ENCODE data around the gene ATP2C2. TPM values are rescaled to one million over a fixed set of nuclear protein-coding genes. Genes with fewer than 3 reads are reported as not detected.

ATP2C2 gene
- total RNA-seq, 1 experiment from 2014 or later = 0.67 TPM

DNA sequence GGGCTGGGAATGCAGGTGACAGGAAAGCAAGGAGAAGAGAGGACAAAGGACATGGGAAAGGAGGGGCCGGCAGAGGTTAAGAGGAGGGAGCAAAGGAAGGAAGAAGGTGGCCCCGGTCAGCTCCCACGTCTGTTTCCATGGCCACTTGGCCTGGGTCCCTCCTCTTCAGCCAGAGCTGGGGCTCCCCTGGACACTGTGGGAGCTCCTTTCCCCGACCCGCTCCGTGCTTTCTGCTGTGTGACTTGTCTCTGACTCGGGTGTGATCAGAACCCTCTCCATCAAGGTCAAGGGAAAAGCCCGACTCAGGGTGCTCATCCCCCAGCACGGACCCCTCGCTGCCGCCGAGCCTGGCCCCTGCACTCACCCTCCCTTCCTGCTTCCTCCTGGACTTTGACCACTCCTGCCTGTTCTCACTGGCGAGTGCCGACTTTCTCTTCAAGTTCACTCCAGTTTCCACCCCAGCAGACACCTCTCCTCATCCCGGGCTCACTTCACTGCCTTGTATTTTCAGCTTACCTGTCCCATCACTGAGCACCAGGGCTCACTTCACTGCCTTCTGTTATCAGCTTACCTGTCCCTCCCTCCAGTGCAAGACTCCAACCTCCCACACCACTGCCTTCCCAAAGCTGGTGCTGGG lies 74.9 kb downstream of the ATP2C2 start:
- H3K9me3 ChIP-seq (ENCODE audit: control insufficient read depth, insufficient read depth, low read depth, low read length) = no peaks in the 10 kb centered on the region
- no peak overlapping the region for H3K4me3 ChIP-seq (ENCODE audit: low read depth in 2 of 2, low read length in 2 of 2)
- no TSS peak for BruUV-seq (replicated peaks)
- ATAC-seq = no peak
- in situ Hi-C loops (cut with HindIII; ENCODE audit: low pct_unique_long_range_greater_than_20kb, low sequenced_read_pairs) (no loop called here), intact Hi-C loops (cut with micrococcal nuclease; ENCODE audit: unreplicated experiment) (no loop called here)
- no peak for DNase-seq (ENCODE audit: low read depth, low spot score)
- H3K27ac ChIP-seq (ENCODE audit: low read length) = no peak overlapping the region
- no peaks in the 10 kb centered on the region for H3K27me3 ChIP-seq (ENCODE audit: control insufficient read depth, insufficient read depth, low read length)
- H3K4me1 ChIP-seq (ENCODE audit: control insufficient read depth, insufficient read depth, low read length) = no peaks in the 10 kb centered on the region
- TF ChIP-seq, protein P1, sequence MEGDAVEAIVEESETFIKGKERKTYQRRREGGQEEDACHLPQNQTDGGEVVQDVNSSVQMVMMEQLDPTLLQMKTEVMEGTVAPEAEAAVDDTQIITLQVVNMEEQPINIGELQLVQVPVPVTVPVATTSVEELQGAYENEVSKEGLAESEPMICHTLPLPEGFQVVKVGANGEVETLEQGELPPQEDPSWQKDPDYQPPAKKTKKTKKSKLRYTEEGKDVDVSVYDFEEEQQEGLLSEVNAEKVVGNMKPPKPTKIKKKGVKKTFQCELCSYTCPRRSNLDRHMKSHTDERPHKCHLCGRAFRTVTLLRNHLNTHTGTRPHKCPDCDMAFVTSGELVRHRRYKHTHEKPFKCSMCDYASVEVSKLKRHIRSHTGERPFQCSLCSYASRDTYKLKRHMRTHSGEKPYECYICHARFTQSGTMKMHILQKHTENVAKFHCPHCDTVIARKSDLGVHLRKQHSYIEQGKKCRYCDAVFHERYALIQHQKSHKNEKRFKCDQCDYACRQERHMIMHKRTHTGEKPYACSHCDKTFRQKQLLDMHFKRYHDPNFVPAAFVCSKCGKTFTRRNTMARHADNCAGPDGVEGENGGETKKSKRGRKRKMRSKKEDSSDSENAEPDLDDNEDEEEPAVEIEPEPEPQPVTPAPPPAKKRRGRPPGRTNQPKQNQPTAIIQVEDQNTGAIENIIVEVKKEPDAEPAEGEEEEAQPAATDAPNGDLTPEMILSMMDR (IDR thresholded peaks at IDR 0.05) = no peak
- no peak for TF ChIP-seq SIN3A (IDR thresholded peaks at IDR 0.05; ENCODE audit: borderline replicate concordance, insufficient read depth, low read depth, low read length)
- TF ChIP-seq POLR2AphosphoS5 (IDR thresholded peaks at IDR 0.05; ENCODE audit: low read depth, low read length) = no peak
- TF ChIP-seq, protein P2, sequence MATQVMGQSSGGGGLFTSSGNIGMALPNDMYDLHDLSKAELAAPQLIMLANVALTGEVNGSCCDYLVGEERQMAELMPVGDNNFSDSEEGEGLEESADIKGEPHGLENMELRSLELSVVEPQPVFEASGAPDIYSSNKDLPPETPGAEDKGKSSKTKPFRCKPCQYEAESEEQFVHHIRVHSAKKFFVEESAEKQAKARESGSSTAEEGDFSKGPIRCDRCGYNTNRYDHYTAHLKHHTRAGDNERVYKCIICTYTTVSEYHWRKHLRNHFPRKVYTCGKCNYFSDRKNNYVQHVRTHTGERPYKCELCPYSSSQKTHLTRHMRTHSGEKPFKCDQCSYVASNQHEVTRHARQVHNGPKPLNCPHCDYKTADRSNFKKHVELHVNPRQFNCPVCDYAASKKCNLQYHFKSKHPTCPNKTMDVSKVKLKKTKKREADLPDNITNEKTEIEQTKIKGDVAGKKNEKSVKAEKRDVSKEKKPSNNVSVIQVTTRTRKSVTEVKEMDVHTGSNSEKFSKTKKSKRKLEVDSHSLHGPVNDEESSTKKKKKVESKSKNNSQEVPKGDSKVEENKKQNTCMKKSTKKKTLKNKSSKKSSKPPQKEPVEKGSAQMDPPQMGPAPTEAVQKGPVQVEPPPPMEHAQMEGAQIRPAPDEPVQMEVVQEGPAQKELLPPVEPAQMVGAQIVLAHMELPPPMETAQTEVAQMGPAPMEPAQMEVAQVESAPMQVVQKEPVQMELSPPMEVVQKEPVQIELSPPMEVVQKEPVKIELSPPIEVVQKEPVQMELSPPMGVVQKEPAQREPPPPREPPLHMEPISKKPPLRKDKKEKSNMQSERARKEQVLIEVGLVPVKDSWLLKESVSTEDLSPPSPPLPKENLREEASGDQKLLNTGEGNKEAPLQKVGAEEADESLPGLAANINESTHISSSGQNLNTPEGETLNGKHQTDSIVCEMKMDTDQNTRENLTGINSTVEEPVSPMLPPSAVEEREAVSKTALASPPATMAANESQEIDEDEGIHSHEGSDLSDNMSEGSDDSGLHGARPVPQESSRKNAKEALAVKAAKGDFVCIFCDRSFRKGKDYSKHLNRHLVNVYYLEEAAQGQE (IDR thresholded peaks at IDR 0.05; ENCODE audit: insufficient read depth in 1 of 2, low read depth in 2 of 2, low read length in 1 of 2) = no peak
- TF ChIP-seq TCF7L2 (IDR thresholded peaks at IDR 0.05; ENCODE audit: low read depth, low read length) = no peak
- CTCF ChIA-PET = no interaction called here
- POLR2A ChIA-PET = no interaction called here
- H3K36me3 ChIP-seq (ENCODE audit: control insufficient read depth, insufficient read depth, low read length) = no peaks in the 10 kb centered on the region

DNA sequence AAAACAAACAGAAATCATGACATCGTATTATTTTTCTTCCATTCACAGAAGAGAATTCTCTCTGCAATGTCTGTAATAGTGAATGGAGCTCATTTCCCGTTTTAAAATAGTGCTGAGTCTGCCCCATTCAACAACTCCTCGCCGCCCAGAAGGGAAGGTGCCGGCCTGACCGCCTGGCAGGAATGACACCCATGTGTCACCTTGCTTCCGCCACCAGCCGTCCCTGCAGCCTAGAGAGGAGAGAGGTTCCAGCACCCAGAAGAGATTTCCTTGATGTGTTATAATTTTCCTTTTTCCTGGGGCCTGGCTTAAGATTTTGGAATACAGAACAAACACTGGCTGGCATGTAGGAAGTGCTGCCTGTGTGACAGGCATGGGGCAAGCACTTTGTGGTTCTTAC lies 76.1 kb downstream of the ATP2C2 start:
- H3K27me3 ChIP-seq (ENCODE audit: control insufficient read depth, insufficient read depth, low read length) = no peaks in the 10 kb centered on the region
- H3K36me3 ChIP-seq (ENCODE audit: control insufficient read depth, insufficient read depth, low read length) = no peaks in the 10 kb centered on the region
- POLR2A ChIA-PET = no interaction called here
- H3K4me1 ChIP-seq (ENCODE audit: control insufficient read depth, insufficient read depth, low read length) = no peaks in the 10 kb centered on the region
- CTCF ChIA-PET = no interaction called here
- no peaks in the 10 kb centered on the region for H3K9me3 ChIP-seq (ENCODE audit: control insufficient read depth, insufficient read depth, low read depth, low read length)
- in situ Hi-C loops (cut with HindIII; ENCODE audit: low pct_unique_long_range_greater_than_20kb, low sequenced_read_pairs) (no loop called here), intact Hi-C loops (cut with micrococcal nuclease; ENCODE audit: unreplicated experiment) (no loop called here)
- DNase-seq (ENCODE audit: low read depth, low spot score) (no peak), ATAC-seq (no peak)
- no TSS peak for BruUV-seq (replicated peaks)
- TF ChIP-seq POLR2AphosphoS5 (IDR thresholded peaks at IDR 0.05; ENCODE audit: low read depth, low read length) (no peak), SIN3A (IDR thresholded peaks at IDR 0.05; ENCODE audit: borderline replicate concordance, insufficient read depth, low read depth, low read length) (no peak), TCF7L2 (IDR thresholded peaks at IDR 0.05; ENCODE audit: low read depth, low read length) (no peak)
- TF ChIP-seq, protein P1 (IDR thresholded peaks at IDR 0.05) = no peak
- no peak overlapping the region for H3K4me3 ChIP-seq (ENCODE audit: low read depth in 2 of 2, low read length in 2 of 2)
- no peak overlapping the region for H3K27ac ChIP-seq (ENCODE audit: low read length)

All from Panc1 (cell line).